SK-N-SH (cell line): ENCODE measurements around the gene SSPN. TPM values are rescaled to one million over a fixed set of nuclear protein-coding genes. Genes with fewer than 3 reads are reported as not detected.

ENCODE experiments used
- CTCF ChIA-PET: fragments of 300-600, 350-600 bp; formaldehyde crosslinking; extraction: SDS; loops from one replicate; lab custom pipeline; 2021; lab: Yijun Ruan, JAX
- POLR2A ChIA-PET: fragments of 350-600 bp; sonication (Branson Sonifier 250); formaldehyde crosslinking; extraction: SDS; loops from one replicate; lab custom pipeline; 2020; ENCODE audit warnings: antibody characterized with exemption, inconsistent platforms; lab: Yijun Ruan, JAX
- DNase-seq: peaks from one replicate; pipeline ENCODE4 v3.0.0; 2012
- H2AFZ ChIP-seq: fragments of 200-600 bp; sonication (generic); 2 replicates; pipeline ENCODE4 v1.8.1; 2016; ENCODE audit warnings: antibody characterized with exemption, mild to moderate bottlenecking, low read depth
- H3F3A ChIP-seq: fragments of 200-600 bp; sonication (generic); replicated peaks from 2 replicates; pipeline ENCODE3; 2016; ENCODE audit warnings: antibody characterized with exemption, mild to moderate bottlenecking; ENCODE audit not compliant: insufficient read depth
- H3K27ac ChIP-seq, 2 experiments: fragments of 200-500 bp in 1 of 2; fragments of 200-600 bp in 1 of 2; sonication (Bioruptor generic) in 1 of 2; sonication (generic), shearing (Covaris generic) in 1 of 2; 2 replicates each; pipeline versions ENCODE4 v1.5.1 to v1.6.1; 2014 to 2016; ENCODE audit warnings: low read depth in 2 of 2, inconsistent platforms in 1 of 2, low read length in 1 of 2, mild to moderate bottlenecking in 1 of 2, mixed read lengths in 1 of 2
- H3K27me3 ChIP-seq: fragments of 200-600 bp; sonication (generic), shearing (Covaris generic); 2 replicates; pipeline ENCODE4 v1.6.1; 2016; ENCODE audit warnings: mixed run types; ENCODE audit not compliant: insufficient read depth
- H3K36me3 ChIP-seq, 2 experiments: fragments of 200-500 bp in 1 of 2; fragments of 200-600 bp in 1 of 2; sonication (Bioruptor generic) in 1 of 2; sonication (generic) in 1 of 2; replicated peaks in 1 of 2; 2 replicates each; pipeline versions ENCODE3 to v1.5.1; 2014 to 2016; ENCODE audit warnings: low read length in 1 of 2, mild to moderate bottlenecking in 1 of 2; ENCODE audit not compliant: insufficient read depth in 2 of 2, control insufficient read depth in 1 of 2
- H3K4me1 ChIP-seq, 2 experiments: fragments of 200-500 bp in 1 of 2; fragments of 200-600 bp in 1 of 2; sonication (Bioruptor generic) in 1 of 2; sonication (generic), shearing (Covaris generic) in 1 of 2; 2 replicates each; pipeline versions ENCODE4 v1.5.1 to v1.6.1; 2014 to 2016; ENCODE audit warnings: low read depth in 1 of 2, low read length in 1 of 2, mixed run types in 1 of 2; ENCODE audit not compliant: insufficient read depth in 2 of 2, control insufficient read depth in 1 of 2
- H3K4me2 ChIP-seq: fragments of 200-600 bp; sonication (generic), shearing (Covaris generic); 2 replicates; pipeline ENCODE4 v1.6.1; 2017; ENCODE audit warnings: mixed run types
- H3K4me3 ChIP-seq, 2 experiments: fragments of 200-500 bp in 1 of 2; fragments of 200-600 bp in 1 of 2; sonication (Bioruptor generic) in 1 of 2; sonication (generic), shearing (Covaris generic) in 1 of 2; 2 replicates each; pipeline versions ENCODE4 v1.5.1 to v1.8.1; 2014 to 2016; ENCODE audit warnings: low read depth in 2 of 2, inconsistent platforms in 1 of 2, low read length in 1 of 2, mild to moderate bottlenecking in 1 of 2, mixed read lengths in 1 of 2, moderate library complexity in 1 of 2
- H3K79me2 ChIP-seq: fragments of 200-600 bp; sonication (generic); 2 replicates; pipeline ENCODE4 v1.8.1; 2017; ENCODE audit warnings: mild to moderate bottlenecking; ENCODE audit not compliant: insufficient read depth
- H3K9ac ChIP-seq: fragments of 200-600 bp; sonication (generic); 2 replicates; pipeline ENCODE4 v1.6.1; 2017; ENCODE audit warnings: mixed run types
- H3K9me2 ChIP-seq: fragments of 200-600 bp; sonication (generic); 2 replicates; pipeline ENCODE4 v1.6.1; 2017; ENCODE audit warnings: mixed run types
- H3K9me3 ChIP-seq: fragments of 200-600 bp; sonication (generic); 2 replicates; pipeline ENCODE4 v1.6.1; 2017; ENCODE audit warnings: mixed run types, mild to moderate bottlenecking, moderate library complexity
- H4K20me1 ChIP-seq: fragments of 200-600 bp; sonication (generic); 2 replicates; pipeline ENCODE4 v1.6.1; 2017; ENCODE audit warnings: mild to moderate bottlenecking, mixed run types; ENCODE audit not compliant: insufficient read depth
- ELF1 ChIP-seq: IDR thresholded peaks from 2 replicates; pipeline ENCODE4 v1.4.0; 2012
- EP300 ChIP-seq, 2 experiments: IDR thresholded peaks; 2 replicates each; pipeline versions ENCODE4 v1.4.0 to v1.6.1; 2012; ENCODE audit warnings: borderline replicate concordance in 1 of 2, low read depth in 1 of 2, low read length in 1 of 2
- EZH2phosphoT487 ChIP-seq: fragments of 200-600 bp; sonication (generic); IDR thresholded peaks from 2 replicates; pipeline ENCODE4 v1.6.1; 2017; ENCODE audit warnings: low read depth, mixed run types, mild to moderate bottlenecking, antibody characterized with exemption, moderate library complexity, borderline replicate concordance
- FOSL2 ChIP-seq: IDR thresholded peaks from 2 replicates; pipeline ENCODE4 v1.4.0; 2012; ENCODE audit warnings: low read depth, mild to moderate bottlenecking, moderate library complexity, borderline replicate concordance
- FOXM1 ChIP-seq: IDR thresholded peaks from 2 replicates; pipeline ENCODE4 v1.4.0; 2012; ENCODE audit warnings: low read depth, mild to moderate bottlenecking
- GABPA ChIP-seq: IDR thresholded peaks from 2 replicates; pipeline ENCODE4 v1.4.0; 2012; ENCODE audit warnings: low read depth, mild to moderate bottlenecking
- GATA2 ChIP-seq: sonication (generic); formaldehyde crosslinking; IDR thresholded peaks from 2 replicates; pipeline ENCODE4 v1.5.0; 2020; ENCODE audit warnings: mild to moderate bottlenecking, missing genetic modification reagents
- NFIC ChIP-seq: IDR thresholded peaks from 2 replicates; pipeline ENCODE4 v1.4.0; 2012; ENCODE audit warnings: borderline replicate concordance
- NRF1 ChIP-seq: IDR thresholded peaks from 2 replicates; pipeline ENCODE4 v1.6.1; 2012; ENCODE audit warnings: low read depth, mild to moderate bottlenecking, low read length
- POLR2AphosphoS5 ChIP-seq: IDR thresholded peaks from 2 replicates; pipeline ENCODE4 v1.6.1; 2012; ENCODE audit warnings: low read depth, low read length
- RFX5 ChIP-seq: IDR thresholded peaks from 2 replicates; pipeline ENCODE4 v1.6.1; 2012; ENCODE audit warnings: mild to moderate bottlenecking, improper control_type of control experiment, low read length
- RXRA ChIP-seq: IDR thresholded peaks from 2 replicates; pipeline ENCODE4 v1.4.0; 2012; ENCODE audit warnings: low read depth, mild to moderate bottlenecking, borderline replicate concordance
- SMC3 ChIP-seq: IDR thresholded peaks from 2 replicates; pipeline ENCODE4 v1.6.1; 2012; ENCODE audit warnings: low read depth, low read length, improper control_type of control experiment
- TAF1 ChIP-seq: IDR thresholded peaks from 2 replicates; pipeline ENCODE4 v1.6.1; 2012; ENCODE audit warnings: low read depth, mild to moderate bottlenecking, low read length, moderate library complexity, borderline replicate concordance
- TCF12 ChIP-seq: IDR thresholded peaks from 2 replicates; pipeline ENCODE4 v1.4.0; 2012
- TEAD4 ChIP-seq: IDR thresholded peaks from 2 replicates; pipeline ENCODE4 v1.4.0; 2012; ENCODE audit warnings: mild to moderate bottlenecking, borderline replicate concordance; ENCODE audit not compliant: insufficient read depth
- WGBS: methylation state at CpG from one replicate; pipeline ENCODE4 v1.1.6; 2017; ENCODE audit warnings: low lambda C conversion rate; 5-methylcytosine and 5-hydroxymethylcytosine counted together
- polyA plus RNA-seq, 3 experiments: library from polyadenylated mRNA; depleted of rRNA; stranded (reverse); fragments of >200 nt; gene quantifications; 2 replicates each; pipeline ENCODE4 v1.2.3, GENCODE V29; 2012
- TF ChIP-seq, protein P1 (sequence below): fragments of 150-350 bp; IDR thresholded peaks from 2 replicates; pipeline ENCODE4 v1.6.1; 2016; ENCODE audit warnings: mild to moderate bottlenecking, low read depth, low read length
- TF ChIP-seq, protein P2 (sequence below): IDR thresholded peaks from 2 replicates; pipeline ENCODE4 v1.4.0; 2012; ENCODE audit warnings: low read depth, borderline replicate concordance
- TF ChIP-seq, protein P3 (sequence below): IDR thresholded peaks from 2 replicates; pipeline ENCODE4; 2012
- TF ChIP-seq, protein P4 (sequence below): fragments of 150-350 bp; IDR thresholded peaks from 2 replicates; pipeline ENCODE4 v1.6.1; 2017; ENCODE audit warnings: antibody characterized with exemption, low read length, low read depth, borderline replicate concordance

Gene SSPN
- polyA plus RNA-seq, 1 of the 3 experiments (the other 2 are of a cell fraction): 5.9 TPM

DNA sequence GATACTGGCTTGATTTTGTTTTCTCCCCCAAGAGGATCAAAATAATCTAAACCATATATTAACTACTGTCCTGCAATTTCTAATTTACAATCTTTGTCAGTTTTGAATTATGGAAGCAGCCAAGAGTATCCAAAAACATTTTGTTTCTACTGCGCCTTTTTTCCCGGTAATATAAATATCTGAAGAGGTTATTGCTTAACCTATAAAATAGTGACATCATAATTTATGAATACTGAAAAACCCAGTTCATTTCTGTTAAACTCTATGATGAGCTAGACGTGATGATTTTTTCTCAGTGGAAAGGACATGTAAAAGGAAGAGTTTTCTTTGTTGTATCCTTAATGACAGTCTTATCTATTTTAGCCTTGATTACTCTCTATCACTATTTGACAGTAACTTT, 3.2 kb upstream of the SSPN start:
- Histone ChIP-seq H3K36me3 (no peaks in the 10 kb centered on the region), H3F3A (peaks cover 4% of the 10 kb centered on the region)
- TF ChIP-seq TAF1: no peak
- TF ChIP-seq POLR2AphosphoS5: no peak
- no peak for TF ChIP-seq RFX5
- TF ChIP-seq EZH2phosphoT487: no peak
- TF ChIP-seq GABPA: no peak
- TF ChIP-seq EP300 (IDR thresholded peaks at IDR 0.05; ENCODE audit: borderline replicate concordance in 1 of 2, low read depth in 1 of 2, low read length in 1 of 2): no peak
- TF ChIP-seq, protein P1, sequence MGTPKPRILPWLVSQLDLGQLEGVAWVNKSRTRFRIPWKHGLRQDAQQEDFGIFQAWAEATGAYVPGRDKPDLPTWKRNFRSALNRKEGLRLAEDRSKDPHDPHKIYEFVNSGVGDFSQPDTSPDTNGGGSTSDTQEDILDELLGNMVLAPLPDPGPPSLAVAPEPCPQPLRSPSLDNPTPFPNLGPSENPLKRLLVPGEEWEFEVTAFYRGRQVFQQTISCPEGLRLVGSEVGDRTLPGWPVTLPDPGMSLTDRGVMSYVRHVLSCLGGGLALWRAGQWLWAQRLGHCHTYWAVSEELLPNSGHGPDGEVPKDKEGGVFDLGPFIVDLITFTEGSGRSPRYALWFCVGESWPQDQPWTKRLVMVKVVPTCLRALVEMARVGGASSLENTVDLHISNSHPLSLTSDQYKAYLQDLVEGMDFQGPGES: no peak
- no peak for TF ChIP-seq NFIC
- TF ChIP-seq TEAD4: no peak
- TF ChIP-seq RXRA: no peak
- TF ChIP-seq FOXM1: no peak
- no peak for TF ChIP-seq ELF1
- TF ChIP-seq, protein P2, sequence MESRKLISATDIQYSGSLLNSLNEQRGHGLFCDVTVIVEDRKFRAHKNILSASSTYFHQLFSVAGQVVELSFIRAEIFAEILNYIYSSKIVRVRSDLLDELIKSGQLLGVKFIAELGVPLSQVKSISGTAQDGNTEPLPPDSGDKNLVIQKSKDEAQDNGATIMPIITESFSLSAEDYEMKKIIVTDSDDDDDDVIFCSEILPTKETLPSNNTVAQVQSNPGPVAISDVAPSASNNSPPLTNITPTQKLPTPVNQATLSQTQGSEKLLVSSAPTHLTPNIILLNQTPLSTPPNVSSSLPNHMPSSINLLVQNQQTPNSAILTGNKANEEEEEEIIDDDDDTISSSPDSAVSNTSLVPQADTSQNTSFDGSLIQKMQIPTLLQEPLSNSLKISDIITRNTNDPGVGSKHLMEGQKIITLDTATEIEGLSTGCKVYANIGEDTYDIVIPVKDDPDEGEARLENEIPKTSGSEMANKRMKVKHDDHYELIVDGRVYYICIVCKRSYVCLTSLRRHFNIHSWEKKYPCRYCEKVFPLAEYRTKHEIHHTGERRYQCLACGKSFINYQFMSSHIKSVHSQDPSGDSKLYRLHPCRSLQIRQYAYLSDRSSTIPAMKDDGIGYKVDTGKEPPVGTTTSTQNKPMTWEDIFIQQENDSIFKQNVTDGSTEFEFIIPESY: no peak
- TF ChIP-seq SMC3: no peak
- TF ChIP-seq, all 33 proteins: peak for 0
- Histone ChIP-seq H3K27ac (no peak overlapping the region), H3K27me3 (no peaks in the 10 kb centered on the region), H3K9me2 (no peaks in the 10 kb centered on the region), H3K4me1 (peaks cover 0 to 17% of the 10 kb centered on the region in 2 experiments; a peak in 3 of 4 replicates), H3K4me3 (no peak overlapping the region), H3K79me2 (no peaks in the 10 kb centered on the region), H3K4me2 (no peak overlapping the region), H3K9ac (no peak overlapping the region), H2AFZ (no peak overlapping the region), H3K9me3 (no peaks in the 10 kb centered on the region), H4K20me1 (no peaks in the 10 kb centered on the region)
- WGBS: 96% methylated on average over 3 of the region's 3 CpGs
- POLR2A ChIA-PET: no interaction called here
- no peak for DNase-seq
- CTCF ChIA-PET: no interaction called here

DNA sequence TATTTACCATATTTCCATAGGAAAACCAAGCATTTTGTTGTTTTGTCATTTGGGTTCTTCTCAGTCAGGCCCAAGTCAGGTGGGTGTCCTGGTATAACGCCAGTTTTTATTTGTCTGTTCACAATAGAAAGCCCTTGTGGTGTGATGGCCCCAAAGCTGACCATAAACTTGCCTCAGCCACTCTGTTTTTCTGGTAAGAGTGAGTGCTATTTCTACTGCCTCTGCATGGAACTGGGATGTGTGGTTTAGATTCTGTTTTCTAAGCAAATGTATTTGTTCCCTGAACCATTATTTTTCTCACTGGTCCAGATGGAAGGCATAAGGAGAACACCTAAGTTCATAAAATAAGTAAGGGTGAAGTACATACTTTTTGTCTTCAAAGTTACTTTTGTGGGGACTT, 1.8 kb upstream of the SSPN start:
- Histone ChIP-seq H2AFZ (no peak overlapping the region), H3K4me1 (peaks cover 0 to 22% of the 10 kb centered on the region in 2 experiments; a peak in 3 of 4 replicates), H3F3A (no peaks in the 10 kb centered on the region), H3K9me2 (no peaks in the 10 kb centered on the region), H3K9me3 (no peaks in the 10 kb centered on the region), H3K27ac (no peak overlapping the region; a peak in 1 of 4 replicates), H4K20me1 (no peaks in the 10 kb centered on the region), H3K4me2 (no peak overlapping the region), H3K79me2 (no peaks in the 10 kb centered on the region), H3K9ac (no peak overlapping the region), H3K36me3 (no peaks in the 10 kb centered on the region), H3K27me3 (no peaks in the 10 kb centered on the region), H3K4me3 (no peak overlapping the region)
- ChIA-PET POLR2A (no interaction called here), CTCF (interaction anchor here (1.6 to 3.5 kb wide), 2 partner anchors 75 to 508 kb away, joined by 4 to 10 read pairs; no protein-coding TSS in a partner anchor)
- 78% methylated on average over 1 of the region's 1 CpG for WGBS
- no peak for DNase-seq
- TF ChIP-seq TAF1: no peak
- TF ChIP-seq NRF1: no peak
- no peak for TF ChIP-seq EZH2phosphoT487
- no peak for TF ChIP-seq GABPA
- no peak for TF ChIP-seq GATA2 (CRISPR knock-in tag)
- TF ChIP-seq POLR2AphosphoS5: no peak
- TF ChIP-seq SMC3: no peak
- no peak for TF ChIP-seq TCF12
- TF ChIP-seq FOXM1: no peak
- TF ChIP-seq, protein P3, sequence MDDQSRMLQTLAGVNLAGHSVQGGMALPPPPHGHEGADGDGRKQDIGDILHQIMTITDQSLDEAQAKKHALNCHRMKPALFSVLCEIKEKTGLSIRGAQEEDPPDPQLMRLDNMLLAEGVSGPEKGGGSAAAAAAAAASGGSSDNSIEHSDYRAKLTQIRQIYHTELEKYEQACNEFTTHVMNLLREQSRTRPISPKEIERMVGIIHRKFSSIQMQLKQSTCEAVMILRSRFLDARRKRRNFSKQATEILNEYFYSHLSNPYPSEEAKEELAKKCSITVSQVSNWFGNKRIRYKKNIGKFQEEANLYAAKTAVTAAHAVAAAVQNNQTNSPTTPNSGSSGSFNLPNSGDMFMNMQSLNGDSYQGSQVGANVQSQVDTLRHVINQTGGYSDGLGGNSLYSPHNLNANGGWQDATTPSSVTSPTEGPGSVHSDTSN: no peak
- no peak for TF ChIP-seq RXRA
- TF ChIP-seq, protein P2: no peak
- no peak for TF ChIP-seq ELF1
- TF ChIP-seq FOSL2: no peak
- TF ChIP-seq, protein P4, sequence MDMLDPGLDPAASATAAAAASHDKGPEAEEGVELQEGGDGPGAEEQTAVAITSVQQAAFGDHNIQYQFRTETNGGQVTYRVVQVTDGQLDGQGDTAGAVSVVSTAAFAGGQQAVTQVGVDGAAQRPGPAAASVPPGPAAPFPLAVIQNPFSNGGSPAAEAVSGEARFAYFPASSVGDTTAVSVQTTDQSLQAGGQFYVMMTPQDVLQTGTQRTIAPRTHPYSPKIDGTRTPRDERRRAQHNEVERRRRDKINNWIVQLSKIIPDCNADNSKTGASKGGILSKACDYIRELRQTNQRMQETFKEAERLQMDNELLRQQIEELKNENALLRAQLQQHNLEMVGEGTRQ: no peak
